MM.1S (cell line): Measurements from ENCODE around the gene GPR3.

Source experiments
- CTCF ChIP-seq: fragments of 300-600 bp; sonication (generic); IDR thresholded peaks from 2 replicates; pipeline ENCODE4 v1.5.1; 2016; ENCODE audit warnings: antibody characterized with exemption, low read length, mixed read lengths
- EZH2 ChIP-seq: fragments of 300-600 bp; sonication (generic); optimal IDR thresholded peaks from 2 replicates; pipeline ENCODE3; 2017; ENCODE audit warnings: low read depth, mild to moderate bottlenecking, antibody characterized with exemption, low read length, mixed read lengths

GRCh38 chr1:27392096-27392777 lies at the start of gene GPR3:
- peak; percentile 52 for TF ChIP-seq CTCF
- TF ChIP-seq EZH2 = no peak
